IMR-90 (cell line): ENCODE results near the gene CDA. TPM values are rescaled to one million over a fixed set of nuclear protein-coding genes. Genes with fewer than 3 reads are reported as not detected.

Experiments used
- ATAC-seq: fragments of 200-7000 bp; cut with Tn5 transposase; 2 replicates; pipeline ENCODE4 v1.9.1; 2020; ENCODE audit warnings: low read depth, mild to moderate bottlenecking, moderate library complexity
- BruUV-seq: library from RNA; stranded (reverse); fragments of 400-500 nt; replicated peaks from 2 replicates; lab custom pipeline; 2021; lab: Mats Ljungman, UMichigan
- CTCF ChIA-PET: fragments of 300-600 bp; formaldehyde crosslinking; extraction: SDS; loops from one replicate; lab custom pipeline; 2021; ENCODE audit warnings: antibody characterized with exemption; lab: Yijun Ruan, JAX
- POLR2A ChIA-PET: fragments of 300-600 bp; sonication (Branson Sonifier 250); formaldehyde crosslinking; loops from one replicate; lab custom pipeline; 2022; ENCODE audit warnings: antibody characterized with exemption; ENCODE audit not compliant: unreplicated experiment; lab: Charles Lee
- DNase-seq: peaks from one replicate; pipeline ENCODE4 v3.0.0; 2013
- H2AFZ ChIP-seq: replicated peaks from 2 replicates; pipeline ENCODE3; 2013; ENCODE audit warnings: low read length, mild to moderate bottlenecking; ENCODE audit not compliant: poor library complexity
- H2AK5ac ChIP-seq: 2 replicates; pipeline ENCODE4 v1.6.1; 2013; ENCODE audit warnings: low read depth, low read length, inconsistent platforms
- H2AK9ac ChIP-seq: replicated peaks from 2 replicates; pipeline ENCODE3; 2013; ENCODE audit warnings: mild to moderate bottlenecking, low read depth, low read length, moderate library complexity; ENCODE audit not compliant: poor library complexity
- H2BK120ac ChIP-seq: 2 replicates; pipeline ENCODE4 v1.6.1; 2013; ENCODE audit warnings: low read depth, low read length, inconsistent platforms
- H2BK15ac ChIP-seq: 3 replicates; pipeline ENCODE4 v1.6.1; 2013; ENCODE audit warnings: low read depth, low read length, inconsistent platforms
- H2BK20ac ChIP-seq: 2 replicates; pipeline ENCODE4 v1.6.1; 2013; ENCODE audit warnings: low read depth, mild to moderate bottlenecking, inconsistent platforms, low read length, moderate library complexity
- H2BK5ac ChIP-seq: 2 replicates; pipeline ENCODE4 v1.6.1; 2013; ENCODE audit warnings: mild to moderate bottlenecking, low read depth, low read length, inconsistent platforms; ENCODE audit not compliant: poor library complexity, severe bottlenecking
- H3K14ac ChIP-seq: replicated peaks from 2 replicates; pipeline ENCODE4 v1.6.1; 2013; ENCODE audit warnings: low read depth, low read length, inconsistent platforms
- H3K18ac ChIP-seq: 2 replicates; pipeline ENCODE4 v1.6.1; 2013; ENCODE audit warnings: low read depth, low read length, control low read depth
- H3K23ac ChIP-seq: 2 replicates; pipeline ENCODE4 v1.6.1; 2013; ENCODE audit warnings: low read depth, low read length, inconsistent platforms
- H3K27ac ChIP-seq: 2 replicates; pipeline ENCODE4 v1.5.1; 2013; ENCODE audit warnings: mild to moderate bottlenecking, control low read depth, low read length; ENCODE audit not compliant: insufficient read depth
- H3K27me3 ChIP-seq: 2 replicates; pipeline ENCODE4 v1.6.1; 2013; ENCODE audit warnings: low read length; ENCODE audit not compliant: control insufficient read depth, insufficient read depth
- H3K36me3 ChIP-seq: 2 replicates; pipeline ENCODE4 v1.6.1; 2013; ENCODE audit warnings: low read length, mixed read lengths; ENCODE audit not compliant: control insufficient read depth, insufficient read depth
- H3K4ac ChIP-seq: 2 replicates; pipeline ENCODE4 v1.6.1; 2013; ENCODE audit warnings: low read depth, low read length, inconsistent platforms
- H3K4me1 ChIP-seq: 2 replicates; pipeline ENCODE4 v1.6.1; 2013; ENCODE audit warnings: low read length, mixed read lengths; ENCODE audit not compliant: control insufficient read depth, insufficient read depth
- H3K4me2 ChIP-seq: 2 replicates; pipeline ENCODE4 v1.6.1; 2013; ENCODE audit warnings: low read depth, mild to moderate bottlenecking, control low read depth, low read length, moderate library complexity
- H3K4me3 ChIP-seq: 2 replicates; pipeline ENCODE4 v1.5.1; 2013; ENCODE audit warnings: low read depth, mild to moderate bottlenecking, control low read depth, low read length, moderate library complexity; ENCODE audit not compliant: insufficient read depth
- H3K56ac ChIP-seq: 2 replicates; pipeline ENCODE4 v1.6.1; 2013; ENCODE audit warnings: low read length, inconsistent platforms; ENCODE audit not compliant: insufficient read depth; ENCODE audit errors: extremely low read depth
- H3K79me1 ChIP-seq, 2 experiments: 2 replicates each; pipeline ENCODE4 v1.6.1; 2013; ENCODE audit warnings: low read length in 2 of 2, inconsistent platforms in 1 of 2, low read depth in 1 of 2
- H3K9ac ChIP-seq: 2 replicates; pipeline ENCODE4 v1.6.1; 2013; ENCODE audit warnings: low read depth, low read length, control low read depth
- H3K9me1 ChIP-seq: 2 replicates; pipeline ENCODE4 v1.6.1; 2013; ENCODE audit warnings: low read length, inconsistent platforms; ENCODE audit not compliant: insufficient read depth
- H3K9me3 ChIP-seq: 2 replicates; pipeline ENCODE4 v1.6.1; 2013; ENCODE audit warnings: low read length; ENCODE audit not compliant: control insufficient read depth, insufficient read depth
- H4K20me1 ChIP-seq: 2 replicates; pipeline ENCODE4 v1.6.1; 2013; ENCODE audit warnings: low read length, inconsistent platforms; ENCODE audit not compliant: insufficient read depth
- H4K5ac ChIP-seq: 2 replicates; pipeline ENCODE4 v1.6.1; 2013; ENCODE audit warnings: mild to moderate bottlenecking, low read depth, low read length, control low read depth
- H4K8ac ChIP-seq, 2 experiments: 2 replicates each; pipeline ENCODE4 v1.6.1; 2013; ENCODE audit warnings: low read depth in 2 of 2, low read length in 2 of 2, control low read depth in 1 of 2, inconsistent platforms in 1 of 2
- H4K91ac ChIP-seq: 2 replicates; pipeline ENCODE4 v1.6.1; 2013; ENCODE audit warnings: low read depth, low read length, inconsistent platforms; ENCODE audit not compliant: insufficient read depth
- CEBPB ChIP-seq: IDR thresholded peaks from 2 replicates; pipeline ENCODE4 v1.6.1; 2012; ENCODE audit warnings: low read depth, low read length, improper control_type of control experiment
- CHD1 ChIP-seq: IDR thresholded peaks from 2 replicates; pipeline ENCODE4 v1.6.1; 2012; ENCODE audit warnings: low read depth, low read length, improper control_type of control experiment
- MAFK ChIP-seq: IDR thresholded peaks from 2 replicates; pipeline ENCODE4 v1.6.1; 2012; ENCODE audit warnings: low read depth, low read length, improper control_type of control experiment
- MAZ ChIP-seq: IDR thresholded peaks from 2 replicates; pipeline ENCODE4 v1.6.1; 2012; ENCODE audit warnings: low read depth, mild to moderate bottlenecking, low read length, improper control_type of control experiment, moderate library complexity, borderline replicate concordance
- NFE2L2 ChIP-seq: fragments of 150-350 bp; IDR thresholded peaks from 2 replicates; pipeline ENCODE4 v1.6.1; 2016; ENCODE audit warnings: low read depth, mild to moderate bottlenecking, low read length
- RCOR1 ChIP-seq: IDR thresholded peaks from 2 replicates; pipeline ENCODE4 v1.6.1; 2012; ENCODE audit warnings: mild to moderate bottlenecking, low read length, improper control_type of control experiment; ENCODE audit not compliant: insufficient replicate concordance
- RFX5 ChIP-seq: IDR thresholded peaks from 2 replicates; pipeline ENCODE4 v1.8.0; 2012; ENCODE audit warnings: low read depth, mild to moderate bottlenecking, low read length, moderate library complexity
- WGBS, 2 experiments: methylation state at CpG; one replicate each; pipeline versions ENCODE4 v1.1.5 to v1.1.7; 2013; ENCODE audit warnings: missing lambda C conversion rate in 2 of 2; ENCODE audit not compliant: insufficient read length in 1 of 2; ENCODE audit errors: extremely low coverage in 2 of 2; 5-methylcytosine and 5-hydroxymethylcytosine counted together
- dilution Hi-C: fragments of 300-500 bp; cut with HindIII; formaldehyde crosslinking; loops from one replicate; pipeline ENCODE4 v1.14.3; 2018; ENCODE audit warnings: low sequenced_read_pairs; ENCODE audit not compliant: unreplicated experiment
- in situ Hi-C: fragments of 300-500 bp; cut with MboI; formaldehyde crosslinking; loops from 3 replicates; pipeline ENCODE4 v1.14.3; 2019; ENCODE audit warnings: low sequenced_read_pairs, inconsistent platforms, mixed read lengths
- intact Hi-C: fragments of 100-400 bp; cut with micrococcal nuclease; formaldehyde crosslinking; loops from 2 replicates; pipeline ENCODE4 v1.10.0; 2022
- polyA plus RNA-seq, 3 experiments: library from polyadenylated mRNA; depleted of rRNA; stranded (reverse); fragments of >200 nt; gene quantifications; 2 replicates each; pipeline ENCODE4 v1.2.3, GENCODE V29; 2012; ENCODE audit warnings: low replicate concordance in 1 of 3
- total RNA-seq: library from RNA; depleted of rRNA; stranded (reverse); fragments of >200 nt; gene quantifications from 2 replicates; pipeline ENCODE4 v1.2.3, GENCODE V29; 2012
- TF ChIP-seq, protein P1 (sequence below): conservative IDR thresholded peaks from 2 replicates; pipeline ENCODE4 v1.5.1; 2012; ENCODE audit warnings: mild to moderate bottlenecking, low read depth, low read length, improper control_type of control experiment

Gene CDA
- total and polyA plus RNA-seq, 2 of the 4 experiments (the other 2 are of a cell fraction), result 0.90 to 9.4 TPM

DNA sequence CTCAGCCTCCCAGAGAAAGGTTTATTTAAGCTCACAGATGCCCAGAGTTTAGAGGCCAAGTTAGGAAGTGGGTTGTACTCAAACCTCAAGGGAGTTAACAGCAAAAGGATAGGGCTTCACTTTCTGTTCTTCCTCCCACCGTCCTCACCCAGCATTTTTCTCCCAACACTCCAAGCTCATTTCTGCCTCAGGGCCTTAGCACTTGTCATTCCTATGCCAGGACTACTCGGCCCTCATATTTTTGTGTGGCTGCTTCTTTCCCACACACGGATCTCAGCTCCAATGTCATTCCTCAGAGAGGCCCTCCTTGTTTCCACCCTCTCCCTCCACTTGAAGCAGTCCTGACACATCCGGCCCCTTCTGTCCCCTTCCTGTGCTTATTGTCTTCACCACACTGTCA lies 23.7 kb upstream of the CDA start:
- no peak overlapping the region for H3K56ac ChIP-seq
- no peak overlapping the region for H2AFZ ChIP-seq
- no peaks in the 10 kb centered on the region for H3K36me3 ChIP-seq
- ATAC-seq (no peak), DNase-seq (no peak)
- H2BK5ac ChIP-seq, result no peak overlapping the region
- in situ Hi-C loops (no loop called here), dilution Hi-C loops (no loop called here), intact Hi-C loops (no loop called here)
- CTCF ChIA-PET, result interaction anchor here (0.6 to 1.2 kb wide), 2 partner anchors 10 to 20 kb away, joined by 3 to 5 read pairs; no protein-coding TSS in a partner anchor
- H3K79me1 ChIP-seq, result no peaks in the 10 kb centered on the region
- H3K27me3 ChIP-seq, result peaks cover 39% of the 10 kb centered on the region
- no peaks in the 10 kb centered on the region for H3K4me1 ChIP-seq
- no peak for TF ChIP-seq CHD1
- TF ChIP-seq MAZ, result no peak
- no peak for TF ChIP-seq NFE2L2
- TF ChIP-seq CEBPB, result no peak
- no peak for TF ChIP-seq MAFK
- TF ChIP-seq, protein P1, sequence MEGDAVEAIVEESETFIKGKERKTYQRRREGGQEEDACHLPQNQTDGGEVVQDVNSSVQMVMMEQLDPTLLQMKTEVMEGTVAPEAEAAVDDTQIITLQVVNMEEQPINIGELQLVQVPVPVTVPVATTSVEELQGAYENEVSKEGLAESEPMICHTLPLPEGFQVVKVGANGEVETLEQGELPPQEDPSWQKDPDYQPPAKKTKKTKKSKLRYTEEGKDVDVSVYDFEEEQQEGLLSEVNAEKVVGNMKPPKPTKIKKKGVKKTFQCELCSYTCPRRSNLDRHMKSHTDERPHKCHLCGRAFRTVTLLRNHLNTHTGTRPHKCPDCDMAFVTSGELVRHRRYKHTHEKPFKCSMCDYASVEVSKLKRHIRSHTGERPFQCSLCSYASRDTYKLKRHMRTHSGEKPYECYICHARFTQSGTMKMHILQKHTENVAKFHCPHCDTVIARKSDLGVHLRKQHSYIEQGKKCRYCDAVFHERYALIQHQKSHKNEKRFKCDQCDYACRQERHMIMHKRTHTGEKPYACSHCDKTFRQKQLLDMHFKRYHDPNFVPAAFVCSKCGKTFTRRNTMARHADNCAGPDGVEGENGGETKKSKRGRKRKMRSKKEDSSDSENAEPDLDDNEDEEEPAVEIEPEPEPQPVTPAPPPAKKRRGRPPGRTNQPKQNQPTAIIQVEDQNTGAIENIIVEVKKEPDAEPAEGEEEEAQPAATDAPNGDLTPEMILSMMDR, result no peak
- TF ChIP-seq RCOR1, result no peak
- TF ChIP-seq RFX5, result no peak
- H4K5ac ChIP-seq, result no peak overlapping the region
- no peak overlapping the region for H2AK9ac ChIP-seq
- peaks cover 2% of the 10 kb centered on the region; the same call in 1 of the 2 replicates for H3K9me3 ChIP-seq
- no peak overlapping the region for H3K4ac ChIP-seq
- no peak overlapping the region for H3K9ac ChIP-seq
- H2BK20ac ChIP-seq, result no peak overlapping the region
- no peak overlapping the region for H2BK15ac ChIP-seq
- no peak overlapping the region for H3K27ac ChIP-seq
- no peak overlapping the region for H3K4me3 ChIP-seq
- no peak overlapping the region for H3K18ac ChIP-seq
- no TSS peak for BruUV-seq
- H3K14ac ChIP-seq, result no peak overlapping the region
- POLR2A ChIA-PET, result no interaction called here
- no peak overlapping the region for H3K4me2 ChIP-seq
- no peak overlapping the region for H4K8ac ChIP-seq
- no peak overlapping the region for H3K23ac ChIP-seq
- no peak overlapping the region for H2BK120ac ChIP-seq
- H4K91ac ChIP-seq, result no peak overlapping the region
- 56% methylated on average over 4 of the region's 4 CpGs; no CpG with 5 or more reads in 1 of the 2 experiments for WGBS, 2 experiments
- H4K20me1 ChIP-seq, result no peaks in the 10 kb centered on the region
- no peaks in the 10 kb centered on the region for H3K9me1 ChIP-seq
- no peak overlapping the region for H2AK5ac ChIP-seq
